Measurements from ENCODE around the gene MAP4K3.

The MAP4K3 gene

GRCh38 chr2:39234754-39235153 is 202.3 kb downstream of the MAP4K3 start:
- no peak for DNase-seq

- no peak for DNase-seq
These were observed 204.9 kb downstream of the MAP4K3 start for GRCh38 chr2:39232141-39232540.

GRCh38 chr2:39228413-39229209 is 208.5 kb downstream of the MAP4K3 start:
- DNase-seq = no peak

- DNase-seq = peak; percentile 11 to 46
These were observed 209.3 kb downstream of the MAP4K3 start for GRCh38 chr2:39227628-39228412.

GRCh38 chr2:39225567-39225966 is 211.5 kb downstream of the MAP4K3 start:
- DNase-seq = no peak

GRCh38 chr2:39223909-39224308 is 213.2 kb downstream of the MAP4K3 start:
- no peak for DNase-seq

GRCh38 chr2:39221459-39221858 is 215.6 kb downstream of the MAP4K3 start:
- DNase-seq = no peak

- DNase-seq = no peak
These were observed 216.9 kb downstream of the MAP4K3 start for GRCh38 chr2:39220136-39220535.

GRCh38 chr2:39218391-39218790 is 218.7 kb downstream of the MAP4K3 start:
- DNase-seq = no peak

- DNase-seq = no peak
These were observed 219.9 kb downstream of the MAP4K3 start for GRCh38 chr2:39217192-39217550.

- DNase-seq = no peak
These were observed 220.5 kb downstream of the MAP4K3 start for GRCh38 chr2:39216346-39217191.

GRCh38 chr2:39215545-39215944 is 221.5 kb downstream of the MAP4K3 start:
- no peak for DNase-seq

- DNase-seq = no peak
These were observed 224.1 kb downstream of the MAP4K3 start for GRCh38 chr2:39213015-39213414.

- DNase-seq = no peak
These were observed 226.2 kb downstream of the MAP4K3 start for GRCh38 chr2:39210846-39211245.

GRCh38 chr2:39203382-39203781 is 233.7 kb downstream of the MAP4K3 start:
- no peak for DNase-seq

GRCh38 chr2:39202639-39203369 is 234.3 kb downstream of the MAP4K3 start:
- no peak for DNase-seq

Measured in NCI-H524 (cell line).